ENCODE measurements around the gene PHKG2.

Gene PHKG2

GRCh38 chr16:30771726-30772125, 23.5 kb downstream of the PHKG2 start:
- TF ChIP-seq ZFX (IDR thresholded peaks at IDR 0.05) (no peak), CTCF (conservative IDR thresholded peaks at IDR 0.05) (no peak)
- H3K27ac ChIP-seq = no peak overlapping the region

- no peak for TF ChIP-seq ZFX (IDR thresholded peaks at IDR 0.05)
- TF ChIP-seq CTCF (conservative IDR thresholded peaks at IDR 0.05) = no peak
- no peak overlapping the region for H3K27ac ChIP-seq
These were observed 25.6 kb downstream of the PHKG2 start for GRCh38 chr16:30773826-30774225.

GRCh38 chr16:30774367-30775130, 26.3 kb downstream of the PHKG2 start:
- no peak for TF ChIP-seq CTCF (conservative IDR thresholded peaks at IDR 0.05)
- TF ChIP-seq ZFX (IDR thresholded peaks at IDR 0.05) = no peak
- H3K27ac ChIP-seq = peak overlapping the region; percentile 97

- H3K27ac ChIP-seq = peak overlapping the region; percentile 97
- TF ChIP-seq CTCF (conservative IDR thresholded peaks at IDR 0.05) (no peak), ZFX (IDR thresholded peaks at IDR 0.05) (no peak)
These were observed 26.8 kb downstream of the PHKG2 start for GRCh38 chr16:30775131-30775391.

- peak overlapping the region; percentile 97 for H3K27ac ChIP-seq
- TF ChIP-seq CTCF (conservative IDR thresholded peaks at IDR 0.05) = no peak
- peak; percentile 87 for TF ChIP-seq ZFX (IDR thresholded peaks at IDR 0.05)
These were observed 27.4 kb downstream of the PHKG2 start for GRCh38 chr16:30775392-30776188.

- H3K27ac ChIP-seq = no peak overlapping the region
- TF ChIP-seq CTCF (conservative IDR thresholded peaks at IDR 0.05) (no peak), ZFX (IDR thresholded peaks at IDR 0.05) (no peak)
These were observed 29.5 kb downstream of the PHKG2 start for GRCh38 chr16:30777591-30778297.
